ENCODE results near the gene WDR75.

GRCh38 chr2:189393440-189394111 lies 47.7 kb upstream of the WDR75 start:
- no peak for TF ChIP-seq POLR2AphosphoS5 (IDR thresholded peaks at IDR 0.05; ENCODE audit: low read depth, low read length)
- TF ChIP-seq POLR2A (IDR thresholded peaks at IDR 0.05; ENCODE audit: low read depth, low read length) = no peak
- no peak for TF ChIP-seq SPI1 (IDR thresholded peaks at IDR 0.05; ENCODE audit: low read depth, low read length)
- no peak for TF ChIP-seq TAF1 (IDR thresholded peaks at IDR 0.05; ENCODE audit: low read depth, low read length)
- no peak for TF ChIP-seq POU2F2 (IDR thresholded peaks at IDR 0.05; ENCODE audit: low read depth, low read length)
